ENCODE measurements around the gene ARHGEF2.
A peak's percentile ranks its signal among the peaks of the same experiment; 100 is the strongest.
"Not testable (repeated sequence)": the region's sequence is repeated elsewhere in the genome, so short reads cannot be mapped to it uniquely, and the experiment has no call there.

Gene ARHGEF2

GRCh38 chr1:155942578-155943141, 35.7 kb downstream of the ARHGEF2 start:
- DNase-seq (ENCODE audit: low read depth) = no peak

- DNase-seq (ENCODE audit: low read depth) = no peak
Measured at GRCh38 chr1:155941845-155942531, 36.4 kb downstream of the ARHGEF2 start.

- DNase-seq (ENCODE audit: low read depth) = no peak
Measured at GRCh38 chr1:155940993-155941844, 37.1 kb downstream of the ARHGEF2 start, which contains the start of gene RXFP4. RXFP4 (plus strand) TSS chr1:155941638; CDS start chr1:155941710, 72 bp downstream.

- no peak for DNase-seq (ENCODE audit: low read depth)
Measured at GRCh38 chr1:155940482-155940992, 37.8 kb downstream of the ARHGEF2 start.

- DNase-seq (ENCODE audit: low read depth) = no peak
Measured at GRCh38 chr1:155938220-155938627, 40.1 kb downstream of the ARHGEF2 start.

GRCh38 chr1:155934936-155935590, 43.3 kb downstream of the ARHGEF2 start:
- no peak for DNase-seq (ENCODE audit: low read depth)

GRCh38 chr1:155934097-155934935, 44.0 kb downstream of the ARHGEF2 start, which contains the start of gene KHDC4:
KHDC4 (minus strand) TSS chr1:155934413; CDS start chr1:155934373, 40 bp downstream.
- DNase-seq (ENCODE audit: low read depth) = peak; percentile 89

- no peak for DNase-seq (ENCODE audit: low read depth)
Measured at GRCh38 chr1:155933591-155934096, 44.7 kb downstream of the ARHGEF2 start.

GRCh38 chr1:155932487-155932886, 45.9 kb downstream of the ARHGEF2 start:
- no peak for DNase-seq (ENCODE audit: low read depth)

GRCh38 chr1:155932081-155932480, 46.3 kb downstream of the ARHGEF2 start:
- no peak for DNase-seq (ENCODE audit: low read depth)

GRCh38 chr1:155931332-155932038, 46.9 kb downstream of the ARHGEF2 start:
- DNase-seq (ENCODE audit: low read depth) = no peak

- DNase-seq (ENCODE audit: low read depth) = not testable (repeated sequence)
Measured at GRCh38 chr1:155930725-155931124, 47.6 kb downstream of the ARHGEF2 start.

GRCh38 chr1:155929057-155929456, 49.3 kb downstream of the ARHGEF2 start:
- no peak for DNase-seq (ENCODE audit: low read depth)

- DNase-seq (ENCODE audit: low read depth) = no peak
Measured at GRCh38 chr1:155925506-155925905, 52.8 kb downstream of the ARHGEF2 start.

GRCh38 chr1:155920717-155921116, 57.6 kb downstream of the ARHGEF2 start:
- no peak for DNase-seq (ENCODE audit: low read depth)

- no peak for DNase-seq (ENCODE audit: low read depth)
Measured at GRCh38 chr1:155919801-155920200, 58.5 kb downstream of the ARHGEF2 start.

GRCh38 chr1:155918660-155919059, 59.7 kb downstream of the ARHGEF2 start:
- no peak for DNase-seq (ENCODE audit: low read depth)

- DNase-seq (ENCODE audit: low read depth) = no peak
Measured at GRCh38 chr1:155913969-155914757, 64.2 kb downstream of the ARHGEF2 start.

- no peak for DNase-seq (ENCODE audit: low read depth)
Measured at GRCh38 chr1:155912056-155912536, 66.3 kb downstream of the ARHGEF2 start.

Data from activated T-cell treated with anti-CD3 and anti-CD28 coated beads for 48 hours (primary cell).